ENCODE data around the gene GPATCH2L. TPM values are rescaled to one million over a fixed set of nuclear protein-coding genes. Genes with fewer than 3 reads are reported as not detected.

GPATCH2L gene
- total and polyA plus RNA-seq, 2 experiments from 2014 or later, result 19.6 to 94.4 TPM

GRCh38 chr14:76217179-76217578 lies 65.5 kb downstream of the GPATCH2L start:
- TF ChIP-seq JUNB (IDR thresholded peaks at IDR 0.05; ENCODE audit: unreplicated experiment) (no peak), EZH2 (IDR thresholded peaks at IDR 0.05; ENCODE audit: low read depth, unreplicated experiment) (no peak), STAT1 (IDR thresholded peaks at IDR 0.05; ENCODE audit: unreplicated experiment) (no peak), ZNF114 (CRISPR knock-in tag; IDR thresholded peaks at IDR 0.05) (no peak)
- Histone ChIP-seq H3F3A (replicated peaks; ENCODE audit: low read depth) (no peaks in the 10 kb centered on the region), H3K36me3 (ENCODE audit: insufficient read depth) (no peaks in the 10 kb centered on the region), H3K4me3 (no peak overlapping the region), H3K4me1 (ENCODE audit: insufficient read depth) (no peaks in the 10 kb centered on the region), H3K4me2 (no peak overlapping the region), H3K79me2 (replicated peaks; ENCODE audit: insufficient read depth) (no peaks in the 10 kb centered on the region), H2AFZ (no peak overlapping the region), H3K27ac (ENCODE audit: low read depth) (no peak overlapping the region), H3K9me2 (ENCODE audit: insufficient read depth) (no peaks in the 10 kb centered on the region), H4K20me1 (replicated peaks; ENCODE audit: insufficient read depth) (no peaks in the 10 kb centered on the region), H3K27me3 (ENCODE audit: insufficient read depth) (no peaks in the 10 kb centered on the region)
- Mint-ChIP-seq H3K4me1 (no peaks in the 10 kb centered on the region), H3K27me3 (ENCODE audit: insufficient read depth, low read depth, poor library complexity) (peaks cover 4% of the 10 kb centered on the region), H3K36me3 (ENCODE audit: low read depth) (peaks cover 5% of the 10 kb centered on the region; the same call in 2 of the 3 replicates), H3K27ac (no peak overlapping the region), H3K4me3 (no peak overlapping the region), H3K9me3 (peaks cover 12% of the 10 kb centered on the region; the same call in 1 of the 3 replicates)
- ATAC-seq (no peak), DNase-seq (ENCODE audit: low spot score) (no peak)

GRCh38 chr14:76218662-76219061 lies 66.9 kb downstream of the GPATCH2L start:
- Histone ChIP-seq H3K27ac (ENCODE audit: low read depth) (no peak overlapping the region), H2AFZ (no peak overlapping the region), H3K9me2 (ENCODE audit: insufficient read depth) (no peaks in the 10 kb centered on the region), H3K27me3 (ENCODE audit: insufficient read depth) (no peaks in the 10 kb centered on the region), H3K79me2 (replicated peaks; ENCODE audit: insufficient read depth) (no peaks in the 10 kb centered on the region), H4K20me1 (replicated peaks; ENCODE audit: insufficient read depth) (no peaks in the 10 kb centered on the region), H3K4me1 (ENCODE audit: insufficient read depth) (no peaks in the 10 kb centered on the region), H3K4me3 (no peak overlapping the region), H3K4me2 (no peak overlapping the region), H3K36me3 (ENCODE audit: insufficient read depth) (no peaks in the 10 kb centered on the region), H3F3A (replicated peaks; ENCODE audit: low read depth) (no peaks in the 10 kb centered on the region)
- H3K9me3 Mint-ChIP-seq, result peaks cover 13% of the 10 kb centered on the region; the same call in 2 of the 3 replicates
- ATAC-seq, result no peak
- H3K4me1 Mint-ChIP-seq, result no peaks in the 10 kb centered on the region
- H3K36me3 Mint-ChIP-seq (ENCODE audit: low read depth), result peaks cover 5% of the 10 kb centered on the region; the same call in 2 of the 3 replicates
- DNase-seq (ENCODE audit: low spot score), result no peak
- H3K27ac Mint-ChIP-seq, result no peak overlapping the region
- H3K4me3 Mint-ChIP-seq, result no peak overlapping the region
- H3K27me3 Mint-ChIP-seq (ENCODE audit: insufficient read depth, low read depth, poor library complexity), result peaks cover 4% of the 10 kb centered on the region
- TF ChIP-seq ZNF114 (CRISPR knock-in tag; IDR thresholded peaks at IDR 0.05) (no peak), ZNF331 (CRISPR knock-in tag; IDR thresholded peaks at IDR 0.05; ENCODE audit: low read depth) (no peak), POLR2AphosphoS5 (IDR thresholded peaks at IDR 0.05; ENCODE audit: low read depth) (no peak), ETS1 (IDR thresholded peaks at IDR 0.05) (no peak), CREB1 (CRISPR knock-in tag; IDR thresholded peaks at IDR 0.05; ENCODE audit: low read depth) (no peak), ZNF462 (CRISPR knock-in tag; IDR thresholded peaks at IDR 0.05) (no peak), REST (IDR thresholded peaks at IDR 0.05; ENCODE audit: unreplicated experiment) (no peak), JUNB (IDR thresholded peaks at IDR 0.05; ENCODE audit: unreplicated experiment) (no peak), STAT1 (IDR thresholded peaks at IDR 0.05; ENCODE audit: unreplicated experiment) (no peak), EZH2phosphoT487 (IDR thresholded peaks at IDR 0.05; ENCODE audit: unreplicated experiment) (no peak), EZH2 (IDR thresholded peaks at IDR 0.05; ENCODE audit: low read depth, unreplicated experiment) (no peak)

Measured in GM23338 (cell line).